Measurements from ENCODE around the gene GDPD4. TPM values are rescaled to one million over a fixed set of nuclear protein-coding genes. Genes with fewer than 3 reads are reported as not detected.

GDPD4 gene
- total and polyA plus RNA-seq, 2 donors = 0.02 TPM; not detected in 1

GRCh38 chr11:77183431-77183984 is 118.0 kb downstream of the GDPD4 start:
- no peak for DNase-seq (ENCODE audit: low read depth in 6 of 9, low spot score in 9 of 9)
- 93% methylated on average over 4 of the region's 4 CpGs for WGBS
- no peaks in the 10 kb centered on the region for H3K36me3 ChIP-seq (ENCODE audit: control insufficient read depth in 2 of 2, insufficient read depth in 2 of 2, low read length in 1 of 2)
- no peaks in the 10 kb centered on the region for H3K9me3 ChIP-seq (ENCODE audit: control insufficient read depth in 2 of 2, insufficient read depth in 1 of 2, low read length in 1 of 2)
- H3K4me1 ChIP-seq (ENCODE audit: control insufficient read depth in 2 of 2, insufficient read depth in 2 of 2, low read length in 2 of 2) = no peaks in the 10 kb centered on the region
- H3K27ac ChIP-seq (ENCODE audit: low read depth in 1 of 2, low read length in 1 of 2) = no peak overlapping the region
- no peaks in the 10 kb centered on the region for H3K27me3 ChIP-seq (ENCODE audit: control insufficient read depth in 2 of 2, insufficient read depth in 1 of 2, low read length in 1 of 2)
- H3K4me3 ChIP-seq (ENCODE audit: low read length in 2 of 2) = no peak overlapping the region

GRCh38 chr11:77182542-77183430 is 118.7 kb downstream of the GDPD4 start:
- no peak for DNase-seq (ENCODE audit: low read depth in 6 of 9, low spot score in 9 of 9)
- 97% methylated on average over 21 of the region's 21 CpGs for WGBS
- no peaks in the 10 kb centered on the region for H3K27me3 ChIP-seq (ENCODE audit: control insufficient read depth in 2 of 2, insufficient read depth in 1 of 2, low read length in 1 of 2)
- H3K27ac ChIP-seq (ENCODE audit: low read depth in 1 of 2, low read length in 1 of 2) = no peak overlapping the region
- H3K4me1 ChIP-seq (ENCODE audit: control insufficient read depth in 2 of 2, insufficient read depth in 2 of 2, low read length in 2 of 2) = no peaks in the 10 kb centered on the region
- no peak overlapping the region for H3K4me3 ChIP-seq (ENCODE audit: low read length in 2 of 2)
- H3K36me3 ChIP-seq (ENCODE audit: control insufficient read depth in 2 of 2, insufficient read depth in 2 of 2, low read length in 1 of 2) = no peaks in the 10 kb centered on the region
- no peaks in the 10 kb centered on the region for H3K9me3 ChIP-seq (ENCODE audit: control insufficient read depth in 2 of 2, insufficient read depth in 1 of 2, low read length in 1 of 2)

GRCh38 chr11:77181799-77182541 is 119.5 kb downstream of the GDPD4 start:
- DNase-seq (ENCODE audit: low read depth in 6 of 9, low spot score in 9 of 9) = no peak
- Histone ChIP-seq H3K36me3 (ENCODE audit: control insufficient read depth in 2 of 2, insufficient read depth in 2 of 2, low read length in 1 of 2) (no peaks in the 10 kb centered on the region), H3K4me1 (ENCODE audit: control insufficient read depth in 2 of 2, insufficient read depth in 2 of 2, low read length in 2 of 2) (no peaks in the 10 kb centered on the region), H3K27me3 (ENCODE audit: control insufficient read depth in 2 of 2, insufficient read depth in 1 of 2, low read length in 1 of 2) (no peaks in the 10 kb centered on the region), H3K9me3 (ENCODE audit: control insufficient read depth in 2 of 2, insufficient read depth in 1 of 2, low read length in 1 of 2) (no peaks in the 10 kb centered on the region), H3K4me3 (ENCODE audit: low read length in 2 of 2) (no peak overlapping the region), H3K27ac (ENCODE audit: low read depth in 1 of 2, low read length in 1 of 2) (no peak overlapping the region)
- 91% methylated on average over 22 of the region's 22 CpGs for WGBS

- no peaks in the 10 kb centered on the region for H3K9me3 ChIP-seq (ENCODE audit: control insufficient read depth in 2 of 2, insufficient read depth in 1 of 2, low read length in 1 of 2)
- peaks cover 0 to under 1% of the 10 kb centered on the region in 2 donors for H3K4me1 ChIP-seq (ENCODE audit: control insufficient read depth in 2 of 2, insufficient read depth in 2 of 2, low read length in 2 of 2)
- H3K27ac ChIP-seq (ENCODE audit: low read depth in 1 of 2, low read length in 1 of 2) = no peak overlapping the region
- 93% methylated on average over 11 of the region's 11 CpGs for WGBS
- no peak for DNase-seq (ENCODE audit: low read depth in 6 of 9, low spot score in 9 of 9)
- no peaks in the 10 kb centered on the region for H3K27me3 ChIP-seq (ENCODE audit: control insufficient read depth in 2 of 2, insufficient read depth in 1 of 2, low read length in 1 of 2)
- H3K4me3 ChIP-seq (ENCODE audit: low read length in 2 of 2) = no peak overlapping the region
- H3K36me3 ChIP-seq (ENCODE audit: control insufficient read depth in 2 of 2, insufficient read depth in 2 of 2, low read length in 1 of 2) = no peaks in the 10 kb centered on the region
These were observed 120.3 kb downstream of the GDPD4 start for GRCh38 chr11:77181226-77181625.

- DNase-seq (ENCODE audit: low read depth in 6 of 9, low spot score in 9 of 9) = no peak
- Histone ChIP-seq H3K9me3 (ENCODE audit: control insufficient read depth in 2 of 2, insufficient read depth in 1 of 2, low read length in 1 of 2) (no peaks in the 10 kb centered on the region), H3K36me3 (ENCODE audit: control insufficient read depth in 2 of 2, insufficient read depth in 2 of 2, low read length in 1 of 2) (no peaks in the 10 kb centered on the region), H3K27me3 (ENCODE audit: control insufficient read depth in 2 of 2, insufficient read depth in 1 of 2, low read length in 1 of 2) (no peaks in the 10 kb centered on the region), H3K27ac (ENCODE audit: low read depth in 1 of 2, low read length in 1 of 2) (no peak overlapping the region), H3K4me1 (ENCODE audit: control insufficient read depth in 2 of 2, insufficient read depth in 2 of 2, low read length in 2 of 2) (peaks cover 7 to 10% of the 10 kb centered on the region in 2 donors), H3K4me3 (ENCODE audit: low read length in 2 of 2) (no peak overlapping the region)
- WGBS = 92% methylated on average over 11 of the region's 11 CpGs
These were observed 121.1 kb downstream of the GDPD4 start for GRCh38 chr11:77180346-77180745.

- DNase-seq (ENCODE audit: low read depth in 6 of 9, low spot score in 9 of 9) = no peak
- Histone ChIP-seq H3K27ac (ENCODE audit: low read depth in 1 of 2, low read length in 1 of 2) (no peak overlapping the region), H3K4me3 (ENCODE audit: low read length in 2 of 2) (no peak overlapping the region), H3K4me1 (ENCODE audit: control insufficient read depth in 2 of 2, insufficient read depth in 2 of 2, low read length in 2 of 2) (peaks cover 8 to 13% of the 10 kb centered on the region in 2 donors), H3K9me3 (ENCODE audit: control insufficient read depth in 2 of 2, insufficient read depth in 1 of 2, low read length in 1 of 2) (no peaks in the 10 kb centered on the region), H3K27me3 (ENCODE audit: control insufficient read depth in 2 of 2, insufficient read depth in 1 of 2, low read length in 1 of 2) (no peaks in the 10 kb centered on the region), H3K36me3 (ENCODE audit: control insufficient read depth in 2 of 2, insufficient read depth in 2 of 2, low read length in 1 of 2) (no peaks in the 10 kb centered on the region)
- WGBS = 98% methylated on average over 19 of the region's 19 CpGs
These were observed 121.8 kb downstream of the GDPD4 start for GRCh38 chr11:77179681-77180080.

- H3K27me3 ChIP-seq (ENCODE audit: control insufficient read depth in 2 of 2, insufficient read depth in 1 of 2, low read length in 1 of 2) = no peaks in the 10 kb centered on the region
- H3K4me1 ChIP-seq (ENCODE audit: control insufficient read depth in 2 of 2, insufficient read depth in 2 of 2, low read length in 2 of 2) = peaks cover 8 to 13% of the 10 kb centered on the region in 2 donors
- 94% methylated on average over 5 of the region's 5 CpGs for WGBS
- no peaks in the 10 kb centered on the region for H3K9me3 ChIP-seq (ENCODE audit: control insufficient read depth in 2 of 2, insufficient read depth in 1 of 2, low read length in 1 of 2)
- no peak overlapping the region for H3K4me3 ChIP-seq (ENCODE audit: low read length in 2 of 2)
- no peak for DNase-seq (ENCODE audit: low read depth in 6 of 9, low spot score in 9 of 9)
- no peaks in the 10 kb centered on the region for H3K36me3 ChIP-seq (ENCODE audit: control insufficient read depth in 2 of 2, insufficient read depth in 2 of 2, low read length in 1 of 2)
- no peak overlapping the region for H3K27ac ChIP-seq (ENCODE audit: low read depth in 1 of 2, low read length in 1 of 2)
These were observed 122.4 kb downstream of the GDPD4 start for GRCh38 chr11:77179048-77179447.

- no peaks in the 10 kb centered on the region for H3K27me3 ChIP-seq (ENCODE audit: control insufficient read depth in 2 of 2, insufficient read depth in 1 of 2, low read length in 1 of 2)
- no peak overlapping the region for H3K27ac ChIP-seq (ENCODE audit: low read depth in 1 of 2, low read length in 1 of 2)
- no peak for DNase-seq (ENCODE audit: low read depth in 6 of 9, low spot score in 9 of 9)
- 98% methylated on average over 4 of the region's 4 CpGs for WGBS
- peaks cover 8 to 13% of the 10 kb centered on the region in 2 donors for H3K4me1 ChIP-seq (ENCODE audit: control insufficient read depth in 2 of 2, insufficient read depth in 2 of 2, low read length in 2 of 2)
- H3K36me3 ChIP-seq (ENCODE audit: control insufficient read depth in 2 of 2, insufficient read depth in 2 of 2, low read length in 1 of 2) = no peaks in the 10 kb centered on the region
- no peaks in the 10 kb centered on the region for H3K9me3 ChIP-seq (ENCODE audit: control insufficient read depth in 2 of 2, insufficient read depth in 1 of 2, low read length in 1 of 2)
- H3K4me3 ChIP-seq (ENCODE audit: low read length in 2 of 2) = no peak overlapping the region
These were observed 123.3 kb downstream of the GDPD4 start for GRCh38 chr11:77178150-77178549.

- peaks cover 8 to 13% of the 10 kb centered on the region in 2 donors for H3K4me1 ChIP-seq (ENCODE audit: control insufficient read depth in 2 of 2, insufficient read depth in 2 of 2, low read length in 2 of 2)
- no peaks in the 10 kb centered on the region for H3K36me3 ChIP-seq (ENCODE audit: control insufficient read depth in 2 of 2, insufficient read depth in 2 of 2, low read length in 1 of 2)
- DNase-seq (ENCODE audit: low read depth in 6 of 9, low spot score in 9 of 9) = no peak
- no peaks in the 10 kb centered on the region for H3K9me3 ChIP-seq (ENCODE audit: control insufficient read depth in 2 of 2, insufficient read depth in 1 of 2, low read length in 1 of 2)
- 92% methylated on average over 9 of the region's 9 CpGs for WGBS
- no peak overlapping the region for H3K27ac ChIP-seq (ENCODE audit: low read depth in 1 of 2, low read length in 1 of 2)
- no peak overlapping the region for H3K4me3 ChIP-seq (ENCODE audit: low read length in 2 of 2)
- no peaks in the 10 kb centered on the region for H3K27me3 ChIP-seq (ENCODE audit: control insufficient read depth in 2 of 2, insufficient read depth in 1 of 2, low read length in 1 of 2)
These were observed 124.5 kb downstream of the GDPD4 start for GRCh38 chr11:77176996-77177395.
